Renal cortical epithelial cell (primary cell): ENCODE data around the gene RABGGTA. TPM values are rescaled to one million over a fixed set of nuclear protein-coding genes. Genes with fewer than 3 reads are reported as not detected.

Experiments
- DNase-seq: peaks from one replicate; pipeline ENCODE4 v3.0.0-alpha.2; 2011; ENCODE audit warnings: low read depth
- total RNA-seq: library from RNA; depleted of rRNA; stranded (reverse); fragments of >200 nt; gene quantifications from 2 replicates; pipeline ENCODE4 v1.2.3, GENCODE V29; 2014

RABGGTA gene
- 25.2 and 29.7 TPM in 2 replicates for total RNA-seq

- peak; percentile 58 for DNase-seq
Measured at GRCh38 chr14:24271134-24271833, at the start of gene RABGGTA. Gene RABGGTA, minus strand, starts transcription at chr14:24271597. Its CDS starts 482 bp downstream, at chr14:24271115.

GRCh38 chr14:24317141-24317928 lies 45.9 kb upstream of the RABGGTA start:
- no peak for DNase-seq

- no peak for DNase-seq
Measured at GRCh38 chr14:24316597-24316950, 45.2 kb upstream of the RABGGTA start.

GRCh38 chr14:24315807-24316596 lies 44.6 kb upstream of the RABGGTA start:
- DNase-seq, result no peak

GRCh38 chr14:24315243-24315806 lies 43.9 kb upstream of the RABGGTA start:
- no peak for DNase-seq

- DNase-seq, result no peak
Measured at GRCh38 chr14:24314377-24315193, 43.2 kb upstream of the RABGGTA start.

- no peak for DNase-seq
Measured at GRCh38 chr14:24313913-24314312, 42.5 kb upstream of the RABGGTA start.

GRCh38 chr14:24312736-24313507 lies 41.5 kb upstream of the RABGGTA start:
- DNase-seq, result peak; percentile 55

GRCh38 chr14:24311837-24312615 lies 40.6 kb upstream of the RABGGTA start:
- peak; percentile 92 for DNase-seq

GRCh38 chr14:24310646-24311604 lies 39.5 kb upstream of the RABGGTA start, which contains the start of gene LTB4R:
Gene LTB4R, plus strand, starts transcription at chr14:24311502. Its CDS starts 4,150 bp downstream, at chr14:24315652.
- DNase-seq, result peak; percentile 50

GRCh38 chr14:24310265-24310645 lies 38.9 kb upstream of the RABGGTA start:
- no peak for DNase-seq

- no peak for DNase-seq
Measured at GRCh38 chr14:24309538-24310264, 38.3 kb upstream of the RABGGTA start, which contains the start of gene LTB4R2. Gene LTB4R2, plus strand, starts transcription at chr14:24310140. Its CDS starts 525 bp downstream, at chr14:24310665.

- no peak for DNase-seq
Measured at GRCh38 chr14:24308342-24309124, 37.1 kb upstream of the RABGGTA start.

GRCh38 chr14:24307575-24308341 lies 36.4 kb upstream of the RABGGTA start, which contains the start of gene CIDEB:
Gene CIDEB, minus strand, starts transcription at chr14:24307977. Its CDS starts 119 bp downstream, at chr14:24307858.
- DNase-seq, result peak; percentile 69

- no peak for DNase-seq
Measured at GRCh38 chr14:24307156-24307574, 35.8 kb upstream of the RABGGTA start.

- DNase-seq, result no peak
Measured at GRCh38 chr14:24304019-24304387, 32.6 kb upstream of the RABGGTA start.
